ENCODE results near the gene EGFL8. TPM values are rescaled to one million over a fixed set of nuclear protein-coding genes. Genes with fewer than 3 reads are reported as not detected.
"Not testable (repeated sequence)": the region's sequence is repeated elsewhere in the genome, so short reads cannot be mapped to it uniquely, and the experiment has no call there.

The EGFL8 gene
- total and polyA plus RNA-seq, 4 experiments from 2014 or later = 0.23 to 16.6 (median 16.6) TPM; not detected in 1

GRCh38 chr6:32190054-32190851 is 25.9 kb downstream of the EGFL8 start, which contains the start of gene PBX2:
TSS of gene PBX2 (minus strand) at chr6:32190202. CDS start at chr6:32189915, 287 bp downstream.
- Histone ChIP-seq H3K4me3 (ENCODE audit: low read length in 2 of 2) (peak within 1 kb of the TSS; percentile 81 to 99), H3K27ac (ENCODE audit: low read depth, low read length) (peak within 1 kb of the TSS; percentile 98), H3K36me3 (ENCODE audit: insufficient read depth, low read length) (peaks cover 22% of the 10 kb centered on the region), H3K9me3 (ENCODE audit: control insufficient read depth in 1 of 2, low read length in 2 of 2) (no peaks in the 10 kb centered on the region), H3K27me3 (ENCODE audit: insufficient read depth, low read length) (no peaks in the 10 kb centered on the region), H3K4me1 (ENCODE audit: insufficient read depth, low read length) (peaks cover 64% of the 10 kb centered on the region)
- POLR2A ChIA-PET (ENCODE audit: partially characterized antibody) = interaction anchor here (0.9 to 12.7 kb wide), 12 partner anchors 11 to 1087 kb away, joined by 3 to 408 read pairs (median 5); partner anchors contain the start of genes AGPAT1, ATF6B, B3GALT4 and BAG6
- Mint-ChIP-seq H3K36me3 (peaks cover 53 to 63% of the 10 kb centered on the region in 2 donors), H3K27ac (peak within 1 kb of the TSS; percentile 93 to 100 (median 99)), H3K9me3 (peaks cover 0 to 2% (median 0%) of the 10 kb centered on the region in 8 donors), H3K4me3 (peak within 1 kb of the TSS; percentile 98 to 100 (median 99)), H3K4me1 (peaks cover 48 to 85% (median 54%) of the 10 kb centered on the region in 4 donors), H3K27me3 (no peaks in the 10 kb centered on the region)
- peak; percentile 73 to 85 (median 76) for DNase-seq
- CTCF ChIA-PET (ENCODE audit: partially characterized antibody) = interaction anchor here (0.9 to 3.3 kb wide), 4 partner anchors 10 to 72 kb away, joined by 3 to 18 read pairs (median 8); no protein-coding TSS in a partner anchor
- intact Hi-C loops (cut with micrococcal nuclease) = loop anchor here (1.0 to 10.0 kb wide), 5 partner anchors 12 to 1225 kb away; partner anchors contain the start of genes ATF6B, CUTA, HSD17B8 and PHF1

- H3K9me3 Mint-ChIP-seq = peaks cover 0 to 2% (median 0%) of the 10 kb centered on the region in 8 donors
- peak overlapping the region; percentile 98 to 100 (median 99) for H3K4me3 Mint-ChIP-seq
- Histone ChIP-seq H3K4me3 (ENCODE audit: low read length in 2 of 2) (peak overlapping the region; percentile 81 to 99), H3K27ac (ENCODE audit: low read depth, low read length) (peak overlapping the region; percentile 98), H3K36me3 (ENCODE audit: insufficient read depth, low read length) (peaks cover 19% of the 10 kb centered on the region), H3K9me3 (ENCODE audit: control insufficient read depth in 1 of 2, low read length in 2 of 2) (no peaks in the 10 kb centered on the region), H3K4me1 (ENCODE audit: insufficient read depth, low read length) (peaks cover 59% of the 10 kb centered on the region), H3K27me3 (ENCODE audit: insufficient read depth, low read length) (no peaks in the 10 kb centered on the region)
- H3K36me3 Mint-ChIP-seq = peaks cover 46 to 57% of the 10 kb centered on the region in 2 donors
- ChIA-PET POLR2A (ENCODE audit: partially characterized antibody) (interaction anchor here (0.7 to 12.7 kb wide), 11 partner anchors 11 to 1086 kb away, joined by 3 to 408 read pairs (median 7); partner anchors contain the start of genes AGPAT1, ATF6B, B3GALT4 and BAG6), CTCF (ENCODE audit: partially characterized antibody) (interaction anchor here (0.9 to 3.3 kb wide), 3 partner anchors 11 to 73 kb away, joined by 3 to 18 read pairs (median 13); no protein-coding TSS in a partner anchor)
- peaks cover 42 to 85% (median 50%) of the 10 kb centered on the region in 4 donors for H3K4me1 Mint-ChIP-seq
- no peak for DNase-seq
- H3K27ac Mint-ChIP-seq = peak overlapping the region; percentile 92 to 100 (median 99)
- no peaks in the 10 kb centered on the region for H3K27me3 Mint-ChIP-seq
- intact Hi-C loops (cut with micrococcal nuclease) = loop anchor here (1.0 to 10.0 kb wide), 5 partner anchors 13 to 1224 kb away; partner anchors contain the start of genes ATF6B, CUTA, HSD17B8 and PHF1
Measured at GRCh38 chr6:32190911-32191677, 26.7 kb downstream of the EGFL8 start.

- Mint-ChIP-seq H3K36me3 (peaks cover 37 to 48% of the 10 kb centered on the region in 2 donors), H3K4me1 (peaks cover 37 to 84% (median 46%) of the 10 kb centered on the region in 4 donors), H3K27ac (peak overlapping the region; percentile 92 to 100 (median 99)), H3K27me3 (no peaks in the 10 kb centered on the region), H3K9me3 (no peaks in the 10 kb centered on the region), H3K4me3 (peak overlapping the region; percentile 98 to 100 (median 99))
- intact Hi-C loops (cut with micrococcal nuclease) = loop anchor here (2.0 to 10.0 kb wide), 3 partner anchors 233 to 1223 kb away; partner anchors contain the start of genes CUTA, HSD17B8, NELFE and PHF1
- ChIA-PET CTCF (ENCODE audit: partially characterized antibody) (interaction anchor here (1.0 to 3.3 kb wide), 5 partner anchors 13 to 74 kb away, joined by 3 to 13 read pairs (median 5); partner anchors contain the start of gene RNF5), POLR2A (ENCODE audit: partially characterized antibody) (interaction anchor here (0.6 to 12.7 kb wide), 16 partner anchors 12 to 782 kb away, joined by 3 to 408 read pairs (median 5); partner anchors contain the start of genes AGPAT1, ATF6B, DXO and FKBPL)
- H3K27me3 ChIP-seq (ENCODE audit: insufficient read depth, low read length) = no peaks in the 10 kb centered on the region
- no peaks in the 10 kb centered on the region for H3K9me3 ChIP-seq (ENCODE audit: control insufficient read depth in 1 of 2, low read length in 2 of 2)
- H3K4me1 ChIP-seq (ENCODE audit: insufficient read depth, low read length) = peaks cover 55% of the 10 kb centered on the region
- peak overlapping the region; percentile 81 to 99 for H3K4me3 ChIP-seq (ENCODE audit: low read length in 2 of 2)
- peak overlapping the region; percentile 98 for H3K27ac ChIP-seq (ENCODE audit: low read depth, low read length)
- H3K36me3 ChIP-seq (ENCODE audit: insufficient read depth, low read length) = peaks cover 11% of the 10 kb centered on the region
- peak in 1 of 5 donors; percentile 70 for DNase-seq
Measured at GRCh38 chr6:32191696-32192607, 27.6 kb downstream of the EGFL8 start.

GRCh38 chr6:32192608-32193039 is 28.2 kb downstream of the EGFL8 start, which contains the start of gene GPSM3:
TSS of gene GPSM3 (minus strand) at chr6:32192643. CDS start at chr6:32192513, 130 bp downstream.
- H3K4me1 ChIP-seq (ENCODE audit: insufficient read depth, low read length) = peaks cover 52% of the 10 kb centered on the region
- Mint-ChIP-seq H3K36me3 (peaks cover 30 to 42% of the 10 kb centered on the region in 2 donors), H3K27ac (peak within 1 kb of the TSS; percentile 92 to 100 (median 99)), H3K27me3 (no peaks in the 10 kb centered on the region), H3K4me1 (peaks cover 32 to 78% (median 39%) of the 10 kb centered on the region in 4 donors), H3K9me3 (no peaks in the 10 kb centered on the region), H3K4me3 (peak within 1 kb of the TSS; percentile 98 to 100 (median 99))
- DNase-seq = peak; percentile 60 to 75 (median 68)
- intact Hi-C loops (cut with micrococcal nuclease) = loop anchor here (2.0 to 10.0 kb wide), 3 partner anchors 234 to 1222 kb away; partner anchors contain the start of genes CUTA, HSD17B8, NELFE and PHF1
- H3K36me3 ChIP-seq (ENCODE audit: insufficient read depth, low read length) = peaks cover 4% of the 10 kb centered on the region
- no peaks in the 10 kb centered on the region for H3K27me3 ChIP-seq (ENCODE audit: insufficient read depth, low read length)
- H3K27ac ChIP-seq (ENCODE audit: low read depth, low read length) = peak within 1 kb of the TSS; percentile 98
- H3K4me3 ChIP-seq (ENCODE audit: low read length in 2 of 2) = peak within 1 kb of the TSS; percentile 81 to 99
- ChIA-PET CTCF (ENCODE audit: partially characterized antibody) (interaction anchor here (0.9 to 3.3 kb wide), 6 partner anchors 12 to 74 kb away, joined by 3 to 13 read pairs (median 5); partner anchors contain the start of gene RNF5), POLR2A (ENCODE audit: partially characterized antibody) (interaction anchor here (0.6 to 12.7 kb wide), 17 partner anchors 13 to 781 kb away, joined by 3 to 408 read pairs (median 5); partner anchors contain the start of genes AGPAT1, ATF6B, DXO and FKBPL)
- no peaks in the 10 kb centered on the region for H3K9me3 ChIP-seq (ENCODE audit: control insufficient read depth in 1 of 2, low read length in 2 of 2)

GRCh38 chr6:32193096-32193495 is 28.7 kb downstream of the EGFL8 start:
- Histone ChIP-seq H3K27ac (ENCODE audit: low read depth, low read length) (peak overlapping the region; percentile 98), H3K4me3 (ENCODE audit: low read length in 2 of 2) (peak overlapping the region; percentile 81 to 99), H3K4me1 (ENCODE audit: insufficient read depth, low read length) (peaks cover 47% of the 10 kb centered on the region)
- H3K4me1 Mint-ChIP-seq = peaks cover 31 to 75% (median 36%) of the 10 kb centered on the region in 4 donors
- H3K27me3 ChIP-seq (ENCODE audit: insufficient read depth, low read length); H3K27me3 Mint-ChIP-seq; H3K9me3 ChIP-seq (ENCODE audit: control insufficient read depth in 1 of 2, low read length in 2 of 2); H3K36me3 ChIP-seq (ENCODE audit: insufficient read depth, low read length); H3K9me3 Mint-ChIP-seq; DNase-seq: not testable (repeated sequence)
- intact Hi-C loops (cut with micrococcal nuclease) = loop anchor here (2.0 to 10.0 kb wide), 3 partner anchors 234 to 1222 kb away; partner anchors contain the start of genes CUTA, HSD17B8, NELFE and PHF1
- H3K4me3 Mint-ChIP-seq = peak overlapping the region; percentile 98 to 100 (median 99)
- H3K36me3 Mint-ChIP-seq = peaks cover 29 to 40% of the 10 kb centered on the region in 2 donors
- POLR2A ChIA-PET (ENCODE audit: partially characterized antibody) = interaction anchor here (0.7 to 12.7 kb wide), 15 partner anchors 12 to 781 kb away, joined by 3 to 408 read pairs (median 5); partner anchors contain the start of genes AGPAT1, ATF6B, DXO and FKBPL
- CTCF ChIA-PET (ENCODE audit: partially characterized antibody) = interaction anchor here (0.9 to 3.3 kb wide), 6 partner anchors 13 to 75 kb away, joined by 3 to 13 read pairs (median 5); partner anchors contain the start of gene RNF5
- peak overlapping the region; percentile 92 to 100 (median 99) for H3K27ac Mint-ChIP-seq

Measured in CD4-positive, alpha-beta memory T cell (primary cell).